GM21515 (cell line): ENCODE results near the gene MPRIP.

ENCODE experiments used
- ATAC-seq: cut with Tn5 transposase; IDR thresholded peaks from one replicate; pipeline ENCODE4 v1.9.1; 2021; ENCODE audit not compliant: unreplicated experiment

MPRIP gene

DNA sequence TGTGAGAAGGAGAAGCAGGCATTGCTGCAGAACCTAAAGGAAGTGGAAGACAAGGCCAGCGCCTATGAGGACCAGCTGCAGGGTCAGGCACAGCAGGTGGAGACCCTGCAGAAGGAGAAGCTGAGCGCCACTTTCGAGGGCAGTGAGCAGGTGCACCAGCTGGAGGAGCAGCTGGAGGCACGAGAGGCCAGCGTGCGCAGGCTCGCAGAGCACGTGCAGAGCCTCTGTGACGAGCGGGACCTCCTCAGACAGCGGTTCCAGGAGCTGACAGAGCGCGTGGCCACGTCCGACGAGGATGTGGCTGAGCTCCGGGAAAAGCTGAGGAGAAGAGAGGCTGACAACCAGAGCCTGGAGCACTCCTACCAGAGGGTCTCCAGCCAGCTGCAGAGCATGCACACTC lies 122.4 kb downstream of the MPRIP start:
- no peak for ATAC-seq

DNA sequence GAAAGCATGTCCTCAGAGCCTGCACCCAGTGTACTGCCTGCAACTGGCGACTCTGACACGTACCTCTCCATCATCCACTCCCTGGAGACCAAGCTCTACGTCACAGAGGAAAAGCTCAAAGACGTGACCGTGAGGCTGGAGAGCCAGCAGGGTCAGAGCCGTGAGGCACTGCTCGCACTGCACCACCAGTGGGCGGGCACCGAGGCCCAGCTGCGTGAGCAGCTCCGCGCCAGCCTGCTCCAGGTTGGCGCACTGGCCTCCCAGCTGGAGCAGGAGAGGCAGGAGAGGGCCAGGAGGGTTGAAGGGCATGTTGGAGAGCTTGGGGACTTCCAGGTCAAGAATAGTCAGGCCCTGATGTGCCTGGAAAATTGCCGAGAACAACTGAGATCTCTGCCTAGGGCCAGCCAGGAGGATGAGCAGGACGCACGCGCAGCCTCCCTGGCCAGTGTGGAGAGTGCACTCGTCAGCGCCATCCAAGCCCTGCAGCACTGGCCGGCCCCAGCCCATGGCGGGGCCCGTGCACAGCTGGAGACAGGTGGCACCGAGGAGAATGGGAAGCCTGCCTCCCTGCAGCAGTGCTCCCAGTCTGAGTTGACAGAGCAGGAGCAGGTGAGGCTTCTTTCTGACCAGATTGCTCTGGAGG lies 123.5 kb downstream of the MPRIP start:
- ATAC-seq: no peak

DNA sequence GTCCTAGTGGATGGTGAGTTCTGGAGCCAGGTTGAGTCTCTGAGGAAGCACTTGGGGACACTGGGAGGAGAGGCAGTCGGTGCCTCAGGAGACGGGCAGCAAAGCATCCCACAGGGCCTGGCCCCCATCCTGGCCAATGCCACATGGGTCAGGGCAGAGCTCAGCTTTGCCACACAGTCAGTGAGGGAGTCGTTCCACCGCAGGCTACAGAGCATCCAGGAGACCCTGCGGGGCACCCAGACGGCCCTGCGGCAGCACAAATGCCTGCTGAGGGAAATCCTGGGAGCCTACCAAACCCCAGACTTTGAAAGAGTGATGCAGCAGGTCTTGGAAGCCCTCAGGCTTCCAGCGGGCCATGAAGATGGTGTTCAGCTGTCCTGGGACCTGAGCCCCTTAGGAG lies 124.2 kb downstream of the MPRIP start:
- no peak for ATAC-seq

DNA sequence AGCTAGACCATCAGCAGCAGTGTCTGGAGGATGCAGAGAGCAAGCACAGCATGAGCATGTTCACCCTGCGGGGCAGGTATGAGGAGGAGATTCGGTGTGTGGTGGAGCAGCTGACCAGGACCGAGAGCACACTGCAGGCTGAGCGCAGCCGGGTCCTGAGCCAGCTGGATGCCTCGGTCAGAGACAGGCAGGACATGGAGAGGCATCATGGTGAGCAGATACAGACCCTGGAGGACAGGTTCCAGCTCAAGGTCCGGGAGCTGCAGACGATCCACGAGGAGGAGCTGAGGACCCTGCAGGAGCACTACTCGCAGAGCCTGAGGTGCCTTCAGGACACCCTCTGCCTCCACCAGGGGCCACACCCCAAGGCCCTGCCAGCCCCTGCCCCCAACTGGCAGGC lies 125.1 kb downstream of the MPRIP start:
- ATAC-seq: no peak

DNA sequence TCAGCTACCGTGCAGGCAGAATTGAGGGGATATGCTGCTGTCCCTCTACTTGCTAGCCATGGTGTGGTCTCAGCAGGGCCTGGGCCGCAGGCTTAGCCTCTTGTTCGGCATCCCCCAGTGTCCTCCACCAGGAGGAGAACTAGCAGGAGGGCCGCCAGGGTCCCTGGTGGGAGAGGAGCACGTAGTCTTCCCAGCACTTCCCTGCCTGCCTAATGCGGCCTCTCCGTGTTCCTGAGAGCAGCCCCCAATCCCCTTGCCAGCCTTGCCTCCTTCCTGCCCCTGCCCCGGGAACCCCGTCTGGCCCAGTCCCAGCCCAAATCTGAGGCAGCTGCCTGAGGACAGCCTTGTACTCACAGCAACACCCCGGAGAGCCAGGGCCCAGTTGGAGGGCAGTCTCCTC lies 125.7 kb downstream of the MPRIP start:
- ATAC-seq: no peak

DNA sequence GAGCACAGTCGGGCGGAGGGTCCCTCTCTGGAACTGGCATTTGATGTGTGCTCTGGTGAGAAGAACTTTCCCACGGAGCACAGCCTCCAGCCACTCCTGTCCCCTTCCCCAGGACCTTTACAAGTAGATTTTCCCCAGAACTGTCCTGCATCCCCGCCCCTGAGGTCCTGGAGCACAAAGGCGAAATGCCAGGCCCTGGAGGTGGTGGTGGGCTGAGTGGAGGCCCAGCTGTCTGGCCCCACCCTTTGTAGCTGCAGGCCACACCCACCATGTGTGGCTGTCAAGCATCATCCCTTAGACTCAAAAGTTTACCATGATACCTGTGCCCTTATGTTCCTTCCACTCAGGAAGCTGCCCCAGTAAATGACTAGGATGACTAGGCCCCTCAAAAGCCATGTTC lies 126.1 kb downstream of the MPRIP start:
- ATAC-seq: no peak

DNA sequence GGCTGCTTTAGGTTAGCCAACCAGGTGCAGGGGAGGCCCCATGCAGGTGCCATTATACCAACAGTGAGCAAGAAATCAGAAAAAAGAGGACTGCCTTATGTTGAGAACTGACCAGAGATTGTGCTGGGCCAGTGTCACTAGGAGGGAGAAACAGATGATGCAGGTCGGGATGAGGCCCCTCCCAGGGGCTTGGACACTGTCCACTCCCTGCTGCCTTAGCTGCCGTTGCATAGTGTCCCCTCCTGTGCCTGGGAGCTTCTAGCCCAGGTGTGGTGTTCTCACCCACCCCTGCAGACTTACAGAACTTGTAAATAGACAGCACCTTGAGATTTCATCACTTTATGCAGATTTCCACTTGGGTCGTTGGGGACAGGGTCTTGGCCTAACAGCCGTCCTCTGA lies 127.1 kb downstream of the MPRIP start:
- no peak for ATAC-seq

DNA sequence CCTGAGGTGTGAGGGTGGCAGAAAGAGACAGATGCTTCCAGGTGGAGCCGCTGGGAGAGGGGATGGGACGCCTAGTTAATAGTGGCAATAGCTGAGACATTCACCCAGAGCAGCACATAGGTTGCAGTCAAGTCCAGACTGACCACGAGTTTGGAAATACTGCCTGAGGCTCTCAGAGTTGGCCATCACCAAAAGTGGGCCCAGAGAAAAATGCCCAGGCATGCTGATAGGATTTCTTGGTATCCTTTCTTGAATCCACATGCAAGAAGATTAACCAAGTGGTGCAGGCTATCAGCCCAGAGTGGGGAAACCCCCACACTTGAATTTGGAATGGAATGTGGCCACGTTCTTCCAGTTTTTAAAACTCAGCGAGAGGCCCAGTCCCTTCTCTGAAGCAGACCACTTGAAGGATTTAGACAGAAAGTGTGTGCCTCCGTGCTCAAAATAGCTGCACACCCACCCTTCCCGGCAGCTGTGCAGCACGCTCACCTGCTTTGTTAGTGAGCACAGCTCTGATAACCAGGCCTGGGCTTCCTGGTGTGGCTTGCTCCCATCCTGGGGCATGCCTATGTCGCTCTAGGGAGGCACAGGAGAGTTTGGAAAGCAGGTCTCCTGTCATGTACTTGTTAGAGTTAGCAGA lies 128.2 kb downstream of the MPRIP start:
- no peak for ATAC-seq

DNA sequence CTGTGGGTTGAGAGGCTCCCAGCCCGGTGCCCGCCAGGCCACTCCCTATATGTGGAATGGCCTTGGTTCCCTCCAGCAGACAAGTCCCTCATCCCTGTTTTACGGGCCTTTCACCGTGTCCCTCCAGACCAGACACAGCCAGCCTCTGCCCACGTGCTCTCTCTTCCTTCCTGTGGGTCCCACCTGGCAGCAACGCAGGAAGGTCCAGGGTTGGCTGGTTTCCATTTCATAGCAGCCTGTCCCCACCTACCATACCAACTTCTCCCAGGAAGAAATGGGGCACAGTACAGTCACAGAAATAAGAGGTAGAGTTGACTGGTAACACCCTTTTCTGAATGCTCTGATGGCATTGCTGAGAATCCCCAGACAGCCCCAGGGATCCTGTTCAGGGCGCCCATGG lies 128.9 kb downstream of the MPRIP start:
- no peak for ATAC-seq

DNA sequence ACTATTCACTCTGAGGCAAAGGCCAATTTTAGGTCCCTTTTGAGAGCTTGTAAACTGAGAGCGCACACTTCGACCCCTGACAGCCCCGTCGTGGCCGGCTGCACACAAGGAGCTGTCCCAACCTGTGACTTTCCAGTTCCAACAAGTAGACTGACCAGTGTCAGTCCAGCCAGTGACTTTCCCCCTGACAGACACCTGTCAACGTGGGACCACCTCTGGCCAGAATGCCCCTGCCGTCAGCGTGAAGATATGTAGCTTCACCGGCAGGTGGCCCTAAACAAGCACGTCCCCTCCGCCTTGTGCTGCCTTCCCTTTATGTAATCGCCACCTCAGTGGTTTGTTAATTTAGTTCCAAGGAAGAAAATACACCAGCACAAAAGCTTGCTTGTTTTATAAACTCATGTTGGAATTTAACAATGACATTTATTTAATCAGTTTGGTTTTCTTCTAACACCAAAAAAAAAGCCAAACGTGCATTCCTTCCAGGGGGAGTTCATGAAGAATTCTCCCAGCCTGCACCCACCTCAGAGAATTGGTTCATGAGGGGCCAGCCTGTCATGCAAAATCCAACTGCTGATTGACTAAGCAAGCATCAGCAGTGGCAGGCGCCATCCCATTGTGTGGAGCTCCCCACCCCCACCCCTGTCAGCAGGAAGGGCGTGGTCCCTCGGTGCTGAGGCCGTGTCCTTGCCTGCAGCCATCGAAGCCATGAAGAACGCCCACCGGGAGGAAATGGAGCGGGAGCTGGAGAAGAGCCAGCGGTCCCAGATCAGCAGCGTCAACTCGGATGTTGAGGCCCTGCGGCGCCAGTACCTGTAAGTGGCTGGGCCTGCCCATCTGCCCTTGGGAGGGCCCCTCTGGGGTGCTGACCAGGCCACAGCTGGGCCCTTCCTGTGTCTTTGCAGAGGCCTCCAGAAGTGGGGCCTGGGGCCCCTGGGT lies 130.0 kb downstream of the MPRIP start:
- no peak for ATAC-seq

DNA sequence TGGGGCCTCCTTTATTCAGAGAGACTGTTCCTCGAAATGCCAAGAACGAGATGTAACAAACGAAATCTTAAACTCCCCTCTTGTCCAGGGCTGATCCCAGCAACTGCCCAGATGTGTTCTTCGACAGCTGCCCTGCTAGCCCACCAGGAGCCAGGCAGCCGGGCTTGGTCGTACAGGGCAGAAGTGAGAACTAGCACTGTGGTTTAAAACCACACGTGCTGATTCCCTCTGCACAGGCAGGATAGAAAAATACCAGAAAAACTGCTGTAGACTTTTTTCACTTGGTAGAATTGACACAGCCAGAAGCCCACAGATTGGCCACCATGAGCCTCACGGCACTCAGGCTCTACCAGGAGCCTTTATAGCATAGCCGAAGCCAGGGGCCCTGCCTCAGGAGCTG lies 130.7 kb downstream of the MPRIP start:
- no peak for ATAC-seq

DNA sequence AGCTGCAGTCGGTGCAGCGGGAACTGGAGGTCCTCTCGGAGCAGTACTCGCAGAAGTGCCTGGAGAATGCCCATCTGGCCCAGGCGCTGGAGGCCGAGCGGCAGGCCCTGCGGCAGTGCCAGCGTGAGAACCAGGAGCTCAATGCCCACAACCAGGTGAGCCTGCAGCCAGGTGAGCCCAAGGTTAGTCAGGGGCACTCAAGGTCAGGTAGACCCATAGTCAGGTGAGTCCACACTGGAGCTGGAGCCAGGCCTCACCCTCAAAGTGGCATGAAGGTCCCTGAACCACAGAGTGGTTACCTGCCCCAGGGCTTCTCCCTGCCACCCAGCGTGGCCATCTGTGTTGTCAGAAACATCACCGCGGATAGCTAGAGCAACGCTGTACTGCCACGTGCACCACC lies 131.7 kb downstream of the MPRIP start:
- no peak for ATAC-seq

DNA sequence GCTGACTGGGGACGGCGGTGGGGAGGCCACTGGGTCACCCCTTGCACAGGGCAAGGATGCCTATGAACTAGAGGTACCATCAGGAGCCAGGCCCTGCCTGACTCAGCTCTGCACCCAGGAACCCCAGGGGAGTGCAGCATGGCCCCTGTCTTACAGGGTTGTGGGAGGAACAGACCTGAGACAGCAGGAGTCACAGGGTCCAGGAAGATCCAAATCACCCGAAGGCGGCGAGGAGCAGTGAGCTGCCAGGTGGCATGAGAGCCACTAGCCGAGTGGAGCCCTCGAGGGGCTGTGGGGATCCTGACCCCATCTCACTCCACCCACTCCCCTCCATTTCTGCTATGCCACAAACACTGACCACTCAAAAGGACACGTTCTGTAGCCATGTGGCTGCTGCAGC lies 133.1 kb downstream of the MPRIP start:
- ATAC-seq: no peak

DNA sequence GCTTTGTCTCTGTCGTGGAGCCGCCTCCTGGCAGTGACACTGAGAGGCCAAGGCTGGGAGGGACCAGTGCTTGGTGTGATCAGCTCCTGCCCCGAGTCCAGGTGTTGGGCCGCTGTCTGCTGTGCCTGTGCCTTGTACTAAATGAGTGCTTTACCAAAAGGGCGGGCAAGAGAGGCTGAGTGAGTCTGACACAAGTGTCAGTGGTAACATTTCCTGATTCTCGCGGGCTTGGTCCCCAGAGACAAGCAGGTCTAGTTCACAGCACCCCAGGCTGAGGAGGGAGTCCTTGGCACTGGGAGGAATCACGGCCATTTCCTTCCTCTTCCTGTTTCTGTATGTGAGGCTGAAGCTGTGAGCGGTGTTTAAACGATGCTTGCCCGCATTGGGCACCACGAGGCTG lies 133.7 kb downstream of the MPRIP start:
- ATAC-seq: no peak

DNA sequence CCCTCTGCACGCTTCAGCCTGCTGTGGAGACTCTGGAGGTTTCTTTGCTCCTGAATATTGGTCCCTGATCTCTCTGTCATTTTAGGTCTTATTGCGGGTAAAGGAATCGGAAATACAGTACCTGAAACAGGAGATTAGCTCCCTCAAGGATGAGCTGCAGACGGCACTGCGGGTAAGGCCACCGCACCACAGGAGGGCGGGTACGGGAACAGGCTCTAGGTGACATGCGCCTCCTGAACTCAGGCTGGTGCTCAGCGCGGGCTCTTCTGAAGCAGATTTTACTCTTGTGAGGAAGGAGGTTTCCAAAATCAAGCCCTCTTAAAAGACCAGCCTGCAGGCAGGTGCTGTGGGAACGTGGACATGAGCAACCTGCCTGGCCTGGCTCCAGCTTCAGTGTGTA lies 134.1 kb downstream of the MPRIP start:
- ATAC-seq: no peak

DNA sequence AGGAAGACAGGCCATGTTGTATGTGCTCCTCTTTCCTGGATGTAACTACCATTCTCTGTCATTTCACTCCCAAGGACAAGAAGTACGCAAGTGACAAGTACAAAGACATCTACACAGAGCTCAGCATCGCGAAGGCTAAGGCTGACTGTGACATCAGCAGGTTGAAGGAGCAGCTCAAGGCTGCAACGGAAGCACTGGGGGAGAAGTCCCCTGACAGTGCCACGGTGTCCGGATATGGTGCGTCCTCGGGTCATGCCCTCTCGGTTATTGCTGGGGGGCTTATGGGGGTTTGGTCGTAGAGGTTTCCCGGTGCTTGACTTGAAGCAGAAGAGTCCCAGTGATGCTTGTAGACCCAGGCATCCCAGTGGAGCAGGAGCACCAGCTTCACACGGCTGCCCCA lies 134.9 kb downstream of the MPRIP start:
- no peak for ATAC-seq

DNA sequence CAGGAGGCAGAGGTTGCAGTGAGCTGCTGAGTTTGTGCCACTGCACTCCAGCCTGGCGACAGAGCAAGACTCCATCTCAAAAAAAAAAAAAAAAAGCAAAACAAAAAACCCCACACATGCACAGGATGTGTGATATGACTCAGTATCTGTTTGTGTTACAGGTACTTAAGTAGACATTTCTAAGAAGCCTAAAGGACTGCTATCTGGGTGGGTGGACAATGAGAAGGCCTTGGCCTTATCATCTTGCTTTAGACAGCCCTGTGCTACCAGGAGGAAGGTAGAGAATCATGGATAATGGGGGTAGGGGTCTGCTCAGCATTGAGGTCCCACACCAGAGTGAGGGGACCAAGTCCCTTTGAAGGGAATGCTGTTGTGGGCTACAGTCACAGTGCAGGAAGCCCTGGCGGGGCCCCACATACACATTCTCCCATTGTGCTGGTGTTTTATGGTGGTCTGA lies 137.1 kb downstream of the MPRIP start:
- peak; percentile 47 for ATAC-seq

DNA sequence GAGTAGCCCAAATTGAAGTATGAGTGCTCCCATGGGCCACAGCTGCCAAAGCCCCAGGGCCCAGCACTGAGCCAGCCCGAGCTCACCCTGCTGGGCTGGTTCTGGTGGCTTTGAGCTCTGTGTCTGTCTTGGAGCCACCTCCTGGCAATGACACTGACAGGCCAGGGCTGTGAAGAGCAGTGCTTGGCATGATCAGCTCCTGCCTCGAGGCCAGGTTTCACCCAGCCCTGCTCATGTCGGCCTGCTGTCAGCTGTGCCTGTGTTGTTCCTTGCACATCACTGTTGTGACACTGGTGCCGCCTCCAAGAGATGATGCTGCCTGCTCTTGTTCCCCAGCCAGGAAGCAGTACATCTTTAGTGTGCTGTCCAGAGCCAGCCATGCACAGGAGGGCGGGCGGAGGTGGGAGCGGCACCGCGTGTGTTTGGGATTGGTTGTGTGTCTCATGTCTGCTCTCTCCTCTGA lies 137.9 kb downstream of the MPRIP start:
- ATAC-seq: no peak

DNA sequence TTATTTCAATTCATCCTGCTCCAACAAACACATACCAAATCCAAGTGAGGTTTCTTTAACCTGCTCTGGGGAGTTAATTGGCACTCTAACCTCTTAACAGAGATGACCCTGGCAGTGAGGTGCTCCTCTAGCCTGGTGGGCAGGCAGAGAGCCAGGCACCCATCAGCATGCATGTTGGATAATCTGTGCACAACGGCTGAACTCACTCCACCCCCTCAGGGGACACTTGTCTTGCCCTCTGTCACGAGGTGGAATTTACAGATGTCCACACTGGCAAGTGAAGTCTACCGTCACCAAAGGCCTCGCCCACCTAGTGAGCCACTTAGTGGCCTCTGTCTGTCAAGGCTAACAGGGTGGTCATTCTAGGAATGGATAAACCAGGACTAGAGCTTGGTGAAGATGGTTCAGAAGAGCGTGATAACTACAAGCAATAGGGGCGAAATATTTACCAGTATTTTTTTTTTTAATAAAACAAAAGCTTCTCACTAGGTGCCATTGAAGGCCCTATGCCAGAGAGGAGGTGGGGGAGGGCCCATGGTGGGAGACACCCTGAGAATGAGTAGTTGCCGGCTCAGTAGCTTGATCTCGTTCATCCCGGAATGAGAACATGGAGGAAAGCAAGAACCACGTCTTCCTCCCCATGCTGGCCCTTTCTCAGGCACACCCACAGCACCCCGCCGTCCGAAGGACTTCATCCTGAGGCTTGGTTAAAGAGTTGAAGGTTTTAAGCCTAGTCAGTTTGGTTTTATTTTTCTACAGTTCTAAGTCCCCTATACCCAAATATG lies 138.7 kb downstream of the MPRIP start:
- no peak for ATAC-seq

DNA sequence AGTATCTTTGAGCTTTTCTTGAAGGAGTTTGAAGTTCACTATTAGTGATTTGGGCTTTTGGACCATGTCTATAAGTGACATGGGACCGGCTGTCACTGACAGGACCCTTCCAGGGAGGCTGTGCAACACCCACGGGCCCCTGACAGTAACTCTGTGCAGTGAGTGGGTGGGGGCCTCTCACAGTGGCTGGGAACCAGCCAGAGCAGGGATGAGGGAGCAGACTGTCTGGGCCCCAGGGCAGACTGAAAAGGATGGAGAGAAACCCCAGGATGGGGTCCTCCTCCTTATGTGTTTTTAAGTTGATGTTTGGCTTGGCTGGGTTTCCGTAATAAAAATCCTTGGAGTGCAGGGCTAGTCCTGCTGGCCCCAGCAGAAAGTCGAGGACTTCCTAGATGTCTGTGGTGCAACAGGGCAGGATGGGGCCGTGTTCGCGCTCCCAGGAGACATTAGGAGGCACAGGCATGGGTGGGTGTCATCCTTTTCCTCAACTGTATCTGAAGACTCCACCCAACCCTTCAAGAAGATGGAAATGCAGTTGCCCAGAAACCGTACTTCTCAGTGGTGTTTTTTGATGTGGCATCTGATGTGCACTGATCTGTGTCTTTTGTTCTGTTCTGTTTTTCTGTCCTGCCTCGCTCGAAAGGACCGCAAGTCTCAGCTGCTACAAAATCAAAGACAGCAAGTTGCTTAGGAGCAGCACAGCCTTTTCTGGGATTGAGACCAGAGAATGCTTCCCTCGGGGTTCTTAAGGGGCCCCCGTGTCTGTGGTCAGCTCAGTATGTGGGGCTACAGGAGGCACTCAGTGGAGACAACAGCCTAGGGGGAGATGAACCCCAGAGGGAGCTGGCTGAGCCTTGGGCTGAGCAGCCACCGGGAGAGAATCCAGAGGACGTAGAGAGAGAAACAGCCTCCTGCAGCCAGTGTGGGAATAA lies 139.7 kb downstream of the MPRIP start:
- no peak for ATAC-seq
